SK-N-SH treated with all-trans-retinoic acid at 6 μM for 48 hours (cell line): ENCODE results near the gene GTF3C4.
A peak's percentile ranks its signal among the peaks of the same experiment; 100 is the strongest.

Source experiments
- ATAC-seq: fragments of 200-7000 bp; cut with Tn5 transposase; 3 replicates; pipeline ENCODE4 v1.9.1; 2020; ENCODE audit warnings: mild to moderate bottlenecking, moderate library complexity
- ARNTL ChIP-seq: fragments of 450-650 bp; formaldehyde crosslinking; IDR thresholded peaks from 2 replicates; pipeline ENCODE4 v1.5.0; 2020; ENCODE audit warnings: low read depth, mild to moderate bottlenecking, moderate library complexity, borderline replicate concordance
- CSDC2 ChIP-seq: fragments of 250-450 bp; sonication (Bioruptor Pico); IDR thresholded peaks from 2 replicates; pipeline ENCODE4 v1.5.0; 2020; ENCODE audit warnings: mild to moderate bottlenecking, moderate library complexity
- ESRRG ChIP-seq: fragments of 250-450 bp; sonication (Bioruptor Pico); IDR thresholded peaks from 2 replicates; pipeline ENCODE4 v1.6.1; 2021; ENCODE audit warnings: mild to moderate bottlenecking
- GLIS3 ChIP-seq: fragments of 250-450 bp; sonication (Bioruptor Pico); IDR thresholded peaks from 2 replicates; pipeline ENCODE4 v1.5.0; 2020; ENCODE audit warnings: mild to moderate bottlenecking, moderate library complexity
- OSR1 ChIP-seq: fragments of 250-450 bp; sonication (Bioruptor Pico); IDR thresholded peaks from 2 replicates; pipeline ENCODE4 v1.8.0; 2022; ENCODE audit warnings: moderate library complexity, mild to moderate bottlenecking, inconsistent platforms
- PPARA ChIP-seq: fragments of 250-450 bp; sonication (Bioruptor Pico); IDR thresholded peaks from 2 replicates; pipeline ENCODE4 v1.5.0; 2020; ENCODE audit warnings: mild to moderate bottlenecking, borderline replicate concordance
- RARB ChIP-seq: fragments of 250-450 bp; sonication (Bioruptor Pico); IDR thresholded peaks from 2 replicates; pipeline ENCODE4 v1.8.0; 2021; ENCODE audit warnings: mild to moderate bottlenecking, moderate library complexity
- TCF4 ChIP-seq: fragments of 250-450 bp; sonication (Bioruptor Pico); IDR thresholded peaks from 2 replicates; pipeline ENCODE4 v1.8.0; 2021; ENCODE audit warnings: mild to moderate bottlenecking, moderate library complexity, borderline replicate concordance
- TOX ChIP-seq: fragments of 250-450 bp; sonication (Bioruptor Pico); IDR thresholded peaks from 2 replicates; pipeline ENCODE4 v1.8.0; 2021; ENCODE audit warnings: mild to moderate bottlenecking, moderate library complexity, borderline replicate concordance
- ZC3H10 ChIP-seq: fragments of 250-450 bp; sonication (Bioruptor Pico); IDR thresholded peaks from 2 replicates; pipeline ENCODE4 v1.5.1; 2021; ENCODE audit warnings: mild to moderate bottlenecking, moderate library complexity
- ZFP3 ChIP-seq: fragments of 250-450 bp; sonication (Bioruptor Pico); IDR thresholded peaks from 2 replicates; pipeline ENCODE4 v1.5.0; 2020; ENCODE audit warnings: mild to moderate bottlenecking, moderate library complexity
- ZFP30 ChIP-seq: fragments of 450-650 bp; formaldehyde crosslinking; IDR thresholded peaks from 2 replicates; pipeline ENCODE4 v1.5.0; 2022; ENCODE audit warnings: mild to moderate bottlenecking, moderate library complexity
- ZNF565 ChIP-seq: fragments of 450-650 bp; formaldehyde crosslinking; conservative IDR thresholded peaks from 2 replicates; pipeline ENCODE4 v1.5.0; 2020; ENCODE audit warnings: low read depth, mild to moderate bottlenecking, moderate library complexity
- ZNF70 ChIP-seq: fragments of 450-650 bp; formaldehyde crosslinking; IDR thresholded peaks from 2 replicates; pipeline ENCODE4 v1.5.0; 2020; ENCODE audit warnings: mild to moderate bottlenecking, moderate library complexity
- TF ChIP-seq, protein P1 (sequence below): fragments of 250-450 bp; sonication (Bioruptor Pico); IDR thresholded peaks from 2 replicates; pipeline ENCODE4 v1.5.1; 2021; ENCODE audit warnings: mild to moderate bottlenecking, moderate library complexity
- TF ChIP-seq, protein P2 (sequence below): fragments of 250-450 bp; sonication (Bioruptor Pico); IDR thresholded peaks from 2 replicates; pipeline ENCODE4 v1.5.1; 2020; ENCODE audit warnings: low read depth, mild to moderate bottlenecking, moderate library complexity
- TF ChIP-seq, protein P3 (sequence below): fragments of 250-450 bp; sonication (Bioruptor Pico); IDR thresholded peaks from 2 replicates; pipeline ENCODE4 v1.8.0; 2021; ENCODE audit warnings: low read depth, mild to moderate bottlenecking, moderate library complexity, borderline replicate concordance
- TF ChIP-seq, protein P4 (sequence below): fragments of 250-450 bp; sonication (Bioruptor Pico); IDR thresholded peaks from 2 replicates; pipeline ENCODE4 v1.5.0; 2020; ENCODE audit warnings: mild to moderate bottlenecking, moderate library complexity
- TF ChIP-seq, protein P5 (sequence below): fragments of 250-450 bp; sonication (Bioruptor Pico); IDR thresholded peaks from 2 replicates; pipeline ENCODE4 v1.8.0; 2020; ENCODE audit warnings: mild to moderate bottlenecking, moderate library complexity, borderline replicate concordance

GTF3C4 gene

DNA sequence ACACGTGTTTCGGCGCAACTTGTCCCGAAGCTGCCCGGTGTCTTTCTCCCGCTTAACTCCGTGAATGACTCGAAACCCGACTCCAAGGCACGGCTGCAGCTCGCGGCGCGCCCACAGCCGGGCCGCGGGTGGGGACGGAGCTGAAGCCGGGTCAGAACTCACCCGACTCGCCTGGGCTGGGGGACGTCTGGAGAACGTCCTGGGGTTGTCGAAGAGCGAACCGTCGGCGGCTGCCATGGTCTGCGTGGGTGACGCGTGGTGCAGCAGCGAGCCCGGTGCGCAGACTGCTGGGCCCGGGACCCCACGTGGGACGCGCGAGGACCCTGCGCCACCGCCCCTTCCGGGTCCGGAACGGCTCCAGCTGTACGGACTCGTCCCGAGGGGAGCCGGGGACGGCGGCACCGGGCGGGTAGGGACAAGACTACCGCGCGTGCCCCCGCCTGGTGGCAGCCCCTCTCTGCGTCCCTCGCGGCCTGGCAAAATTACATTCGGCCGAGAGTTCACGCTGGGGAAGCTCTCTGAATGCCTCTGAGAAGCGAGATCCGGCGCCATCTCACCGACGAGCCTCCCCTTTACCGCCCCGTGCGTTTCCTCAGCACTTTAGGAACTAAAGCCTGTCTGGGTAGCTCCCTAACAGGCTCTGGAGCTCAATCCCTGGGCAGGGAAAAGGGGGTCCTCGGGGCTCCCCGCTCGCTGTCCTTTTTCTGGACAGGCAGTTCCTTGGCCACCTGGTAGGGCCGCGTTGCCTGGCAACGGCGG lies 387 bp upstream of the GTF3C4 start, which contains the start of gene DDX31:
TSS of gene DDX31 (minus strand) at position 286 of the 759 bp plus-strand sequence. CDS start at position 237, 49 bp downstream.
- TF ChIP-seq, protein P1, sequence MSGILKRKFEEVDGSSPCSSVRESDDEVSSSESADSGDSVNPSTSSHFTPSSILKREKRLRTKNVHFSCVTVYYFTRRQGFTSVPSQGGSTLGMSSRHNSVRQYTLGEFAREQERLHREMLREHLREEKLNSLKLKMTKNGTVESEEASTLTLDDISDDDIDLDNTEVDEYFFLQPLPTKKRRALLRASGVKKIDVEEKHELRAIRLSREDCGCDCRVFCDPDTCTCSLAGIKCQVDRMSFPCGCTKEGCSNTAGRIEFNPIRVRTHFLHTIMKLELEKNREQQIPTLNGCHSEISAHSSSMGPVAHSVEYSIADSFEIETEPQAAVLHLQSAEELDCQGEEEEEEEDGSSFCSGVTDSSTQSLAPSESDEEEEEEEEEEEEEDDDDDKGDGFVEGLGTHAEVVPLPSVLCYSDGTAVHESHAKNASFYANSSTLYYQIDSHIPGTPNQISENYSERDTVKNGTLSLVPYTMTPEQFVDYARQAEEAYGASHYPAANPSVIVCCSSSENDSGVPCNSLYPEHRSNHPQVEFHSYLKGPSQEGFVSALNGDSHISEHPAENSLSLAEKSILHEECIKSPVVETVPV (CRISPR knock-in tag), result no peak
- TF ChIP-seq TOX (CRISPR knock-in tag) (no peak), ZC3H10 (no peak), ZNF70 (CRISPR knock-in tag) (no peak), PPARA (CRISPR knock-in tag) (no peak), ARNTL (CRISPR knock-in tag) (no peak), ZFP3 (peak; percentile 42; the same call in 1 of the 2 replicates)
- TF ChIP-seq, protein P2, sequence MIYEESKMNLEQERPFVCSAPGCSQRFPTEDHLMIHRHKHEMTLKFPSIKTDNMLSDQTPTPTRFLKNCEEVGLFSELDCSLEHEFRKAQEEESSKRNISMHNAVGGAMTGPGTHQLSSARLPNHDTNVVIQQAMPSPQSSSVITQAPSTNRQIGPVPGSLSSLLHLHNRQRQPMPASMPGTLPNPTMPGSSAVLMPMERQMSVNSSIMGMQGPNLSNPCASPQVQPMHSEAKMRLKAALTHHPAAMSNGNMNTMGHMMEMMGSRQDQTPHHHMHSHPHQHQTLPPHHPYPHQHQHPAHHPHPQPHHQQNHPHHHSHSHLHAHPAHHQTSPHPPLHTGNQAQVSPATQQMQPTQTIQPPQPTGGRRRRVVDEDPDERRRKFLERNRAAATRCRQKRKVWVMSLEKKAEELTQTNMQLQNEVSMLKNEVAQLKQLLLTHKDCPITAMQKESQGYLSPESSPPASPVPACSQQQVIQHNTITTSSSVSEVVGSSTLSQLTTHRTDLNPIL, result no peak
- TF ChIP-seq, protein P3, sequence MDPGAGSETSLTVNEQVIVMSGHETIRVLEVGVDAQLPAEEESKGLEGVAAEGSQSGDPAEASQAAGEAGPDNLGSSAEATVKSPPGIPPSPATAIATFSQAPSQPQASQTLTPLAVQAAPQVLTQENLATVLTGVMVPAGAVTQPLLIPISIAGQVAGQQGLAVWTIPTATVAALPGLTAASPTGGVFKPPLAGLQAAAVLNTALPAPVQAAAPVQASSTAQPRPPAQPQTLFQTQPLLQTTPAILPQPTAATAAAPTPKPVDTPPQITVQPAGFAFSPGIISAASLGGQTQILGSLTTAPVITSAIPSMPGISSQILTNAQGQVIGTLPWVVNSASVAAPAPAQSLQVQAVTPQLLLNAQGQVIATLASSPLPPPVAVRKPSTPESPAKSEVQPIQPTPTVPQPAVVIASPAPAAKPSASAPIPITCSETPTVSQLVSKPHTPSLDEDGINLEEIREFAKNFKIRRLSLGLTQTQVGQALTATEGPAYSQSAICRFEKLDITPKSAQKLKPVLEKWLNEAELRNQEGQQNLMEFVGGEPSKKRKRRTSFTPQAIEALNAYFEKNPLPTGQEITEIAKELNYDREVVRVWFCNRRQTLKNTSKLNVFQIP (CRISPR knock-in tag), result 0 out of 2 replicates have a peak, but pooled peaks have one; percentile 11
- TF ChIP-seq, protein P4, sequence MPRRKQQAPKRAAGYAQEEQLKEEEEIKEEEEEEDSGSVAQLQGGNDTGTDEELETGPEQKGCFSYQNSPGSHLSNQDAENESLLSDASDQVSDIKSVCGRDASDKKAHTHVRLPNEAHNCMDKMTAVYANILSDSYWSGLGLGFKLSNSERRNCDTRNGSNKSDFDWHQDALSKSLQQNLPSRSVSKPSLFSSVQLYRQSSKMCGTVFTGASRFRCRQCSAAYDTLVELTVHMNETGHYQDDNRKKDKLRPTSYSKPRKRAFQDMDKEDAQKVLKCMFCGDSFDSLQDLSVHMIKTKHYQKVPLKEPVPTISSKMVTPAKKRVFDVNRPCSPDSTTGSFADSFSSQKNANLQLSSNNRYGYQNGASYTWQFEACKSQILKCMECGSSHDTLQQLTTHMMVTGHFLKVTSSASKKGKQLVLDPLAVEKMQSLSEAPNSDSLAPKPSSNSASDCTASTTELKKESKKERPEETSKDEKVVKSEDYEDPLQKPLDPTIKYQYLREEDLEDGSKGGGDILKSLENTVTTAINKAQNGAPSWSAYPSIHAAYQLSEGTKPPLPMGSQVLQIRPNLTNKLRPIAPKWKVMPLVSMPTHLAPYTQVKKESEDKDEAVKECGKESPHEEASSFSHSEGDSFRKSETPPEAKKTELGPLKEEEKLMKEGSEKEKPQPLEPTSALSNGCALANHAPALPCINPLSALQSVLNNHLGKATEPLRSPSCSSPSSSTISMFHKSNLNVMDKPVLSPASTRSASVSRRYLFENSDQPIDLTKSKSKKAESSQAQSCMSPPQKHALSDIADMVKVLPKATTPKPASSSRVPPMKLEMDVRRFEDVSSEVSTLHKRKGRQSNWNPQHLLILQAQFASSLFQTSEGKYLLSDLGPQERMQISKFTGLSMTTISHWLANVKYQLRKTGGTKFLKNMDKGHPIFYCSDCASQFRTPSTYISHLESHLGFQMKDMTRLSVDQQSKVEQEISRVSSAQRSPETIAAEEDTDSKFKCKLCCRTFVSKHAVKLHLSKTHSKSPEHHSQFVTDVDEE (CRISPR knock-in tag), result 0 out of 2 replicates have a peak, but pooled peaks have one; percentile 35
- TF ChIP-seq, all 23 proteins: peak for 3

DNA sequence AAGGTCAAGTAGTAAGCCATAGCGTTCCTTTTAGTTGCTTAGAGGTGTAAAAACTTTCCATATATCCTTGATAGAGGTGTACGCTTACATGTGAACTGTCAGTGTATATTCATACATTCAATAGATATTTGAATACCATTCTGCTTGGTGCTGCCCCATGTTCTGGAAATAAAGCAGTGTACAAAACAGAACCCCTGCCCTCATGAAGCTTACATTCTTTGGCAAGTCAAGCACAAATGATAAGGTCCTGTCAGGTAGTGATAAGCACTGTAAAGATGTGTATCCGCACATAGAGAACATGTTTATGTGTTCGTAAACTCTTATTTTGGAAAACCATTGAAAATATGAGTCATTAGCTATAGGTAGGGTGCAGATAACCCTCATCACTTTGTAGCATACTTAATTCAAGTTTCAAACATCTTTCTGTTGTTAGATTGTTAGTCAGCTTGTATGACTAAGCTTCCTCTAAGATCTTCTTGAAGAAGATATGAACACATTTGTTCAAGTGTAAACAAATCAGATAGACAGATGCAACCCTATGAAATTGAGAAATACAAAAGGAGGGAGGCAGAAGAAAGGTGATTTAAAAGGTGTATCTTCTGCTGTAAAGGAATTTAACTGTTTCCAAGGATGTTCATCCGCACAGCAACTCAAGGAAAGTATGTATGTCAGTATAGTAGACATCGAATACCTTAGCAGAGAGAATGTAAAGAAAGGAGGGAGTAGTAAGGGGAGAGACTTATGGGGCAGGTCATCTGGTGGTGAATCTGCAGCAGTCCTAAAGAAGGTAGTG lies 1.6 kb downstream of the GTF3C4 start:
- ATAC-seq, result no peak
- TF ChIP-seq, protein P3 (CRISPR knock-in tag), result no peak
- TF ChIP-seq ZNF565 (CRISPR knock-in tag) (no peak), ZNF70 (CRISPR knock-in tag) (no peak), ZFP30 (no peak), ARNTL (CRISPR knock-in tag) (no peak), GLIS3 (no peak), RARB (CRISPR knock-in tag) (no peak), CSDC2 (no peak), ZC3H10 (no peak), PPARA (CRISPR knock-in tag) (no peak), OSR1 (CRISPR knock-in tag) (no peak), ESRRG (CRISPR knock-in tag) (no peak), TCF4 (CRISPR knock-in tag) (no peak)
- TF ChIP-seq, protein P5, sequence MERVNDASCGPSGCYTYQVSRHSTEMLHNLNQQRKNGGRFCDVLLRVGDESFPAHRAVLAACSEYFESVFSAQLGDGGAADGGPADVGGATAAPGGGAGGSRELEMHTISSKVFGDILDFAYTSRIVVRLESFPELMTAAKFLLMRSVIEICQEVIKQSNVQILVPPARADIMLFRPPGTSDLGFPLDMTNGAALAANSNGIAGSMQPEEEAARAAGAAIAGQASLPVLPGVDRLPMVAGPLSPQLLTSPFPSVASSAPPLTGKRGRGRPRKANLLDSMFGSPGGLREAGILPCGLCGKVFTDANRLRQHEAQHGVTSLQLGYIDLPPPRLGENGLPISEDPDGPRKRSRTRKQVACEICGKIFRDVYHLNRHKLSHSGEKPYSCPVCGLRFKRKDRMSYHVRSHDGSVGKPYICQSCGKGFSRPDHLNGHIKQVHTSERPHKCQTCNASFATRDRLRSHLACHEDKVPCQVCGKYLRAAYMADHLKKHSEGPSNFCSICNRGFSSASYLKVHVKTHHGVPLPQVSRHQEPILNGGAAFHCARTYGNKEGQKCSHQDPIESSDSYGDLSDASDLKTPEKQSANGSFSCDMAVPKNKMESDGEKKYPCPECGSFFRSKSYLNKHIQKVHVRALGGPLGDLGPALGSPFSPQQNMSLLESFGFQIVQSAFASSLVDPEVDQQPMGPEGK (CRISPR knock-in tag), result no peak
- TF ChIP-seq, protein P2, result no peak
- TF ChIP-seq, protein P4 (CRISPR knock-in tag), result no peak

More for the DNA sequence above, 387 bp upstream of the GTF3C4 start, which contains the start of gene DDX31:
- peak; percentile 93 for ATAC-seq
